Measurements from ENCODE around the gene HDLBP. TPM values are rescaled to one million over a fixed set of nuclear protein-coding genes. Genes with fewer than 3 reads are reported as not detected.

The HDLBP gene
- total RNA-seq, 1 experiment from 2014 or later = 606 TPM

- DNase-seq (ENCODE audit: extremely low read depth, low read depth) = no peak
These were observed 57.9 kb downstream of the HDLBP start for GRCh38 chr2:241257419-241258032.

GRCh38 chr2:241256168-241256545, 59.3 kb downstream of the HDLBP start:
- DNase-seq (ENCODE audit: extremely low read depth, low read depth) = no peak

- DNase-seq (ENCODE audit: extremely low read depth, low read depth) = no peak
These were observed 59.8 kb downstream of the HDLBP start for GRCh38 chr2:241255542-241256167.

GRCh38 chr2:241254904-241255351, 60.5 kb downstream of the HDLBP start:
- no peak for DNase-seq (ENCODE audit: extremely low read depth, low read depth)

- no peak for DNase-seq (ENCODE audit: extremely low read depth, low read depth)
These were observed 62.5 kb downstream of the HDLBP start for GRCh38 chr2:241252778-241253475.

GRCh38 chr2:241249654-241250053, 65.8 kb downstream of the HDLBP start:
- DNase-seq (ENCODE audit: extremely low read depth, low read depth) = no peak

- DNase-seq (ENCODE audit: extremely low read depth, low read depth) = no peak
These were observed 66.6 kb downstream of the HDLBP start for GRCh38 chr2:241248897-241249296.

- no peak for DNase-seq (ENCODE audit: extremely low read depth, low read depth)
These were observed 67.2 kb downstream of the HDLBP start for GRCh38 chr2:241248289-241248688.

GRCh38 chr2:241244368-241244767, 71.1 kb downstream of the HDLBP start:
- no peak for DNase-seq (ENCODE audit: extremely low read depth, low read depth)

- no peak for DNase-seq (ENCODE audit: extremely low read depth, low read depth)
These were observed 73.2 kb downstream of the HDLBP start for GRCh38 chr2:241242306-241242705.

- no peak for DNase-seq (ENCODE audit: extremely low read depth, low read depth)
These were observed 73.8 kb downstream of the HDLBP start for GRCh38 chr2:241241669-241242068.

- DNase-seq (ENCODE audit: extremely low read depth, low read depth) = no peak
These were observed 75.0 kb downstream of the HDLBP start for GRCh38 chr2:241240320-241241004.

- no peak for DNase-seq (ENCODE audit: extremely low read depth, low read depth)
These were observed 75.8 kb downstream of the HDLBP start for GRCh38 chr2:241239552-241240202.

GRCh38 chr2:241238693-241239198, 76.7 kb downstream of the HDLBP start:
- DNase-seq (ENCODE audit: extremely low read depth, low read depth) = no peak

GRCh38 chr2:241237949-241238371, 77.5 kb downstream of the HDLBP start:
- no peak for DNase-seq (ENCODE audit: extremely low read depth, low read depth)

GRCh38 chr2:241237047-241237446, 78.4 kb downstream of the HDLBP start:
- no peak for DNase-seq (ENCODE audit: extremely low read depth, low read depth)

GRCh38 chr2:241235859-241236593, 79.4 kb downstream of the HDLBP start:
- no peak for DNase-seq (ENCODE audit: extremely low read depth, low read depth)

GRCh38 chr2:241234962-241235740, 80.3 kb downstream of the HDLBP start:
- DNase-seq (ENCODE audit: extremely low read depth, low read depth) = no peak

All from NCI-H460 (cell line).